DMS114 treated with DMSO at 0.1 percent for 48 hours (cell line): Measurements from ENCODE around the gene CMC2.
A peak's percentile ranks its signal among the peaks of the same experiment; 100 is the strongest.

Experiments used
- DNase-seq: peaks from one replicate; lab custom pipeline; 2025; ENCODE audit not compliant: unreplicated experiment; lab: John Stamatoyannopoulos, UW

Gene CMC2

GRCh38 chr16:81006813-81007695 lies at the start of gene CMC2, which contains the start of gene CENPN:
CMC2 (minus strand) TSS chr16:81006885; CDS start chr16:80997394, 9,491 bp downstream.
CENPN (plus strand) TSS chr16:81007214; CDS start chr16:81011940, 4,726 bp downstream.
- peak; percentile 93 for DNase-seq

- no peak for DNase-seq
These were observed 47.1 kb upstream of the CMC2 start for GRCh38 chr16:81053761-81054160.

GRCh38 chr16:81042821-81043220 lies 36.1 kb upstream of the CMC2 start:
- no peak for DNase-seq

GRCh38 chr16:81041696-81042095 lies 35.0 kb upstream of the CMC2 start:
- no peak for DNase-seq

GRCh38 chr16:81040842-81041241 lies 34.2 kb upstream of the CMC2 start:
- DNase-seq = no peak

- no peak for DNase-seq
These were observed 33.4 kb upstream of the CMC2 start for GRCh38 chr16:81040131-81040530.

GRCh38 chr16:81036751-81037350 lies 30.2 kb upstream of the CMC2 start:
- DNase-seq = no peak

- no peak for DNase-seq
These were observed 29.5 kb upstream of the CMC2 start for GRCh38 chr16:81035975-81036750.

- peak; percentile 60 for DNase-seq
These were observed 28.8 kb upstream of the CMC2 start, which contains the start of gene ATMIN for GRCh38 chr16:81035398-81035974. ATMIN (plus strand) TSS chr16:81035842; CDS start chr16:81035871, 29 bp downstream.

- no peak for DNase-seq
These were observed 23.4 kb upstream of the CMC2 start for GRCh38 chr16:81029930-81030604.

- no peak for DNase-seq
These were observed 19.7 kb upstream of the CMC2 start for GRCh38 chr16:81026429-81026828.

GRCh38 chr16:81018496-81018895 lies 11.8 kb upstream of the CMC2 start:
- no peak for DNase-seq

- no peak for DNase-seq
These were observed 8.0 kb upstream of the CMC2 start for GRCh38 chr16:81014672-81015071.

- DNase-seq = no peak
These were observed 6.3 kb upstream of the CMC2 start for GRCh38 chr16:81012974-81013373.

- no peak for DNase-seq
These were observed 1.8 kb upstream of the CMC2 start for GRCh38 chr16:81008505-81008789.

GRCh38 chr16:81006211-81006812 lies 373 bp downstream of the CMC2 start:
- peak; percentile 41 for DNase-seq

GRCh38 chr16:81005610-81006161 lies 999 bp downstream of the CMC2 start:
- DNase-seq = no peak

- peak; percentile 53 for DNase-seq
These were observed 1.9 kb downstream of the CMC2 start for GRCh38 chr16:81004646-81005353.
